Adrenal gland (tissue), 5 donors: ENCODE results near the gene FLT1.

Experiments
- CTCF ChIP-seq, 6 experiments: fragments of 450-650 bp in 4 of 6; fragments of 200-600 bp in 2 of 6; sonication (generic) in 1 of 6; IDR thresholded peaks; 1 replicate in 5 of 6; 2 replicates in 1 of 6; pipeline versions ENCODE4 v1.5.1 to v1.8.0; 2016 to 2021; ENCODE audit warnings: antibody characterized with exemption in 6 of 6, mild to moderate bottlenecking in 2 of 6, moderate library complexity in 1 of 6
- POLR2A ChIP-seq, 2 donors: fragments of 450-650 bp; IDR thresholded peaks; one replicate each; pipeline ENCODE4 v1.6.1; 2017; ENCODE audit warnings: antibody characterized with exemption in 2 of 2, mild to moderate bottlenecking in 2 of 2, moderate library complexity in 1 of 2
- donor health status: DM: no; HTN: no; CAD: no.

DNA sequence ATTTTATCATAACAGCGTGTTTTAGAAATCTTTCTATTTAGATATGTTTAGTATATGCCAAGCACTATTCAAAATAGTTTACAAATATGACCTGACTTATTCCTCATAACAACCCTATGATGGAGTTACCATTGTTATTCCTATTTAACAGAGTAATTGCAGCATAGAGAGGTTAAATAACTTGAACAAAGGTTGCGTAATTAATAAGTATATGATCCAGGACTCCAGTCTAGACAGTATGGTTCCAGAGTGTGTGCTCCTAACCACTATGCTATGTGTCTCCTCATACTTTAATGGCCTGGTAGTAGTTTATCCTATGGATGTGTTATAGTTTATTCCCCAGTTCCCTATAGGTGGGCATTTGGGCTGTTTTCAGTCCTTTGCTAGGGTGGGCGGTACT, 211.3 kb downstream of the FLT1 start:
- TF ChIP-seq CTCF (IDR thresholded peaks at IDR 0.05): no peak
- no peak for TF ChIP-seq POLR2A (IDR thresholded peaks at IDR 0.05)
